Stimulated activated CD4-positive, alpha-beta T cell treated with anti-CD3 and anti-CD28 coated beads, Interleukin-1b, Interleukin-23, amount 100 ng/mL, for 4 hours (primary cell): Measurements from ENCODE around the gene MSH5.

Source experiments
- DNase-seq, 2 donors: peaks; one replicate each; pipeline ENCODE4 v3.0.0-alpha.2; 2020; ENCODE audit warnings: low read depth in 2 of 2

The MSH5 gene

GRCh38 chr6:31760790-31761189 lies 21.0 kb downstream of the MSH5 start:
- no peak for DNase-seq

- DNase-seq: no peak
Measured at GRCh38 chr6:31761343-31761742, 21.5 kb downstream of the MSH5 start.

- DNase-seq: no peak
Measured at GRCh38 chr6:31762356-31762755, 22.6 kb downstream of the MSH5 start, which contains the start of gene SAPCD1. SAPCD1 (plus strand) TSS chr6:31762656; CDS start chr6:31763055, 399 bp downstream.

- no peak for DNase-seq
Measured at GRCh38 chr6:31762878-31763618, 23.2 kb downstream of the MSH5 start.

- no peak for DNase-seq
Measured at GRCh38 chr6:31763619-31763940, 23.8 kb downstream of the MSH5 start.

- no peak for DNase-seq
Measured at GRCh38 chr6:31764198-31764597, 24.4 kb downstream of the MSH5 start.

- DNase-seq: no peak
Measured at GRCh38 chr6:31765559-31765909, 25.7 kb downstream of the MSH5 start.

GRCh38 chr6:31765910-31766794 lies 26.3 kb downstream of the MSH5 start:
- no peak for DNase-seq

- no peak for DNase-seq
Measured at GRCh38 chr6:31767096-31767645, 27.4 kb downstream of the MSH5 start.

GRCh38 chr6:31768363-31769257 lies 28.8 kb downstream of the MSH5 start:
- no peak for DNase-seq

GRCh38 chr6:31769684-31770371 lies 30.0 kb downstream of the MSH5 start:
- peak; percentile 70 to 72 for DNase-seq

GRCh38 chr6:31770860-31771259 lies 31.1 kb downstream of the MSH5 start:
- no peak for DNase-seq

- peak in 1 of 2 donors; percentile 23 for DNase-seq
Measured at GRCh38 chr6:31771992-31772358, 32.2 kb downstream of the MSH5 start.

- DNase-seq: no peak
Measured at GRCh38 chr6:31775184-31775583, 35.4 kb downstream of the MSH5 start.

GRCh38 chr6:31775633-31776484 lies 36.1 kb downstream of the MSH5 start:
- DNase-seq: no peak

GRCh38 chr6:31776485-31776988 lies 36.7 kb downstream of the MSH5 start:
- no peak for DNase-seq

GRCh38 chr6:31776989-31777666 lies 37.3 kb downstream of the MSH5 start, which contains the start of gene VWA7:
VWA7 (minus strand) TSS chr6:31777328; CDS start chr6:31776779, 549 bp downstream.
- DNase-seq: peak; percentile 73 to 77

GRCh38 chr6:31777667-31778050 lies 37.9 kb downstream of the MSH5 start:
- no peak for DNase-seq

- DNase-seq: no peak
Measured at GRCh38 chr6:31778193-31778592, 38.4 kb downstream of the MSH5 start.
